Measurements from ENCODE around the gene GHDC. TPM values are rescaled to one million over a fixed set of nuclear protein-coding genes. Genes with fewer than 3 reads are reported as not detected.

The GHDC gene
- total and polyA plus RNA-seq, 2 of the 13 experiments (the other 11 are each of a cell fraction or from before 2014, with no cell fraction given) = 15.4 to 22.5 TPM

GRCh38 chr17:42193969-42194899 is at the start of gene GHDC (continued):
- TF ChIP-seq PRDM15 (CRISPR knock-in tag; IDR thresholded peaks at IDR 0.05) = no peak
- no peak for TF ChIP-seq TRIM24 (CRISPR knock-in tag; IDR thresholded peaks at IDR 0.05)
- no peak for TF ChIP-seq ZNF761 (CRISPR knock-in tag; conservative IDR thresholded peaks at IDR 0.05)
- no peak for TF ChIP-seq ZNF768 (CRISPR knock-in tag; IDR thresholded peaks at IDR 0.05)
- TF ChIP-seq YEATS2 (CRISPR knock-in tag; IDR thresholded peaks at IDR 0.05; ENCODE audit: borderline replicate concordance) = peak; percentile 88; the same call in 1 of the 2 replicates
- peak; percentile 83 for TF ChIP-seq ZBTB7B (CRISPR knock-in tag; IDR thresholded peaks at IDR 0.05)
- TF ChIP-seq ZNF333 (CRISPR knock-in tag; IDR thresholded peaks at IDR 0.05; ENCODE audit: borderline replicate concordance) = peak; percentile 89
- TF ChIP-seq ZEB1 (IDR thresholded peaks at IDR 0.05; ENCODE audit: insufficient replicate concordance, low read depth) = peak; percentile 28
- TF ChIP-seq ZNF431 (CRISPR knock-in tag; IDR thresholded peaks at IDR 0.05; ENCODE audit: borderline replicate concordance, low read depth) = no peak
- TF ChIP-seq BRF2 (CRISPR knock-in tag; IDR thresholded peaks at IDR 0.05) = no peak
- TF ChIP-seq STAT5B (CRISPR knock-in tag; IDR thresholded peaks at IDR 0.05) = no peak
- peak; percentile 64 for TF ChIP-seq ZNF143 (CRISPR knock-in tag; IDR thresholded peaks at IDR 0.05)
- TF ChIP-seq ZNF362 (CRISPR knock-in tag; IDR thresholded peaks at IDR 0.05; ENCODE audit: borderline replicate concordance) = no peak
- peak; percentile 82; the same call in 1 of the 2 replicates for TF ChIP-seq MYNN (CRISPR knock-in tag; IDR thresholded peaks at IDR 0.05; ENCODE audit: low read depth)
- TF ChIP-seq YEATS4 (CRISPR knock-in tag; IDR thresholded peaks at IDR 0.05; ENCODE audit: borderline replicate concordance) = peak; percentile 67; the same call in 1 of the 2 replicates
- TF ChIP-seq NFRKB (IDR thresholded peaks at IDR 0.05) = no peak
- TF ChIP-seq ZNF501 (CRISPR knock-in tag; IDR thresholded peaks at IDR 0.05) = peak; percentile 88; the same call in 1 of the 2 replicates
- no peak; the same call in 1 of the 2 replicates for TF ChIP-seq THAP9 (CRISPR knock-in tag; IDR thresholded peaks at IDR 0.05; ENCODE audit: borderline replicate concordance)
